Left forelimb (tissue), 1 donor: ENCODE data around the gene HSD11B2.

Experiments used
- DNase-seq: peaks from one replicate; pipeline ENCODE4 v3.0.0-alpha.2; 2018; ENCODE audit warnings: low spot score

HSD11B2 gene

GRCh38 chr16:67415421-67415820, 15.5 kb upstream of the HSD11B2 start:
- peak; percentile 36 for DNase-seq

- peak; percentile 90 for DNase-seq
These were observed 14.8 kb upstream of the HSD11B2 start, which contains the start of gene ZDHHC1 for GRCh38 chr16:67415872-67416793. ZDHHC1 (minus strand) TSS chr16:67416477; CDS start chr16:67407775, 8,702 bp downstream.

GRCh38 chr16:67417333-67418061, 13.4 kb upstream of the HSD11B2 start:
- DNase-seq: peak; percentile 40

- DNase-seq: no peak
These were observed 11.4 kb upstream of the HSD11B2 start for GRCh38 chr16:67419502-67419901.

GRCh38 chr16:67419931-67420330, 11.0 kb upstream of the HSD11B2 start:
- DNase-seq: no peak

GRCh38 chr16:67421030-67421429, 9.9 kb upstream of the HSD11B2 start:
- no peak for DNase-seq

- DNase-seq: no peak
These were observed 7.9 kb upstream of the HSD11B2 start for GRCh38 chr16:67423015-67423414.

- DNase-seq: no peak
These were observed 7.2 kb upstream of the HSD11B2 start for GRCh38 chr16:67423611-67424260.

- DNase-seq: no peak
These were observed 6.7 kb upstream of the HSD11B2 start for GRCh38 chr16:67424261-67424615.

- no peak for DNase-seq
These were observed 5.9 kb upstream of the HSD11B2 start for GRCh38 chr16:67425061-67425460.

- no peak for DNase-seq
These were observed 5.3 kb upstream of the HSD11B2 start for GRCh38 chr16:67425580-67425979.

- no peak for DNase-seq
These were observed 4.9 kb upstream of the HSD11B2 start for GRCh38 chr16:67426022-67426421.

- no peak for DNase-seq
These were observed 4.0 kb upstream of the HSD11B2 start for GRCh38 chr16:67426950-67427349.

- DNase-seq: no peak
These were observed 2.7 kb upstream of the HSD11B2 start for GRCh38 chr16:67428146-67428731.

- no peak for DNase-seq
These were observed 1.7 kb upstream of the HSD11B2 start for GRCh38 chr16:67429053-67429798.

- no peak for DNase-seq
These were observed 970 bp upstream of the HSD11B2 start for GRCh38 chr16:67429799-67430503.

GRCh38 chr16:67430504-67430976, 381 bp upstream of the HSD11B2 start:
- no peak for DNase-seq

- no peak for DNase-seq
These were observed 1.0 kb downstream of the HSD11B2 start for GRCh38 chr16:67431775-67432505.

GRCh38 chr16:67432506-67432890, 1.6 kb downstream of the HSD11B2 start:
- no peak for DNase-seq

GRCh38 chr16:67433131-67433719, 2.3 kb downstream of the HSD11B2 start:
- DNase-seq: no peak
